Occipital lobe (tissue), 2 donors: Measurements from ENCODE around the gene CDHR1. TPM values are rescaled to one million over a fixed set of nuclear protein-coding genes. Genes with fewer than 3 reads are reported as not detected.

Source experiments
- DNase-seq: peaks from one replicate; lab custom pipeline; 2025; lab: John Stamatoyannopoulos, UW
- total RNA-seq: library from RNA; depleted of rRNA; stranded (reverse); fragments of >200 nt; gene quantifications from one replicate; pipeline ENCODE4 v1.2.3, GENCODE V29; 2014

The CDHR1 gene
- total RNA-seq, 1 donor from 2014 or later: 1.2 TPM

DNA sequence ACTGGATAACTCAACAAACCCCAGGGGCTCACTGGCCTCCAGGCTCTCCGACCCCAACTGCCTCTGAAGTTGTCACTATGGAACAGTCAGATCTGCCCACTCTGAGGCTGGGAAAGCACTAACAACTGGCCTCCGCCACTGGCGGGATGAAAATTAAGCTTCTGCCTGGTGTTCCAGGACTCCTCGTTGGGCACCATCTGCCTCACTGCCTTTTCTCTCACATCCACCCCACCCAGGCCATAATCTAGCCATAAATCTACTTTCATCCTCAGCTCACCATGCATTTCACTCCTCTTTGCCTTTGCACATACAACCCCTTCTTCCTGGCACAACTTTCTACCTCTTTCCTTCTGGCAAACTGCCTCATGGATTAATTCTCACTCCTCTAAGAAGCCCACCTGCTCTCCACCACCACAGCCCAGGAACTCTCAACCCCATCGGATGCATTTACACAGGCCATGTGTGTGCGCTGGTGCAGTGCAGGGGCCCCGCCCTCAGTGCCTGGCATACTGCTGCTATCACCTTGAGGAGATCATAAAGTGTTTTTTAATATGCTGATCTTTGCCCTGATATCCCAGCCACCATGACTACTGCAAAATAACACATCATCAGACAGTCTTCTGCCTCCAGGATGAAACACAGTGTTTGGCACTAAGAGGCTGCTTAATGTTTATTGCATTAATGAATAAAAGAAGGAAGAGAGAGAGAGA is 4.0 kb downstream of the CDHR1 start:
- no peak for DNase-seq

DNA sequence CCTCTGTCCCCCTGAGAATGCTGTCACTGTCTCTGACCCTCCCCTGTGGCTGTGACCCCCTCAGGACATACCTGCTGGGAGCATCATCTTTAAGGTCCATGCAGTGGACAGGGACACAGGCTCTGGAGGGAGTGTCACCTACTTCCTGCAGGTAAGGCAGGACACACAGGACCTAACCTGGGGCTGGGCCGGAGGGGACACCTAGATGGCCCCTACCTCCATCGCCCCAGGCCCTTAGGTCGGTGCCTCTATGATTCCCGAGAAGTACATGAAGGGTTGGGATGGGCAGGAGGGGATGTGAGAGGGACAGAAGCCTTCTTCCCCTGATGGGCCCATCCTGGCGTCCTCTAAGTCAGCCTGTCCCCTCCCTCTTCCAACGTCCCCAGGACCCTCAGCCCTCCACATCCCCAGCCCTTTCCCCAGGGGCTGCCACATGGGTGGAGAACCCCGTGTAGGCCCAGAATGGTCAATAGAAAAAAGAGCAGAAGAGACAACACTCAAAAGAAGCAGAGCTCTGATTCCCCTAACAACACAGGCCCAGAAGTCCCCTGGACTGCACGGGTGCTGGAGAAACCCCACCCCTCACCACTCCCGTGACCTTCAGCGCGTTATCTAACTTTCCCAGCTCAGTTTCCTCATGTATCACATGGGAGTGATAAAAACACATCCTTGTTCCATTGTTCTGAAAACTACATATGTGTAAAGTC is 6.4 kb downstream of the CDHR1 start:
- DNase-seq: no peak

DNA sequence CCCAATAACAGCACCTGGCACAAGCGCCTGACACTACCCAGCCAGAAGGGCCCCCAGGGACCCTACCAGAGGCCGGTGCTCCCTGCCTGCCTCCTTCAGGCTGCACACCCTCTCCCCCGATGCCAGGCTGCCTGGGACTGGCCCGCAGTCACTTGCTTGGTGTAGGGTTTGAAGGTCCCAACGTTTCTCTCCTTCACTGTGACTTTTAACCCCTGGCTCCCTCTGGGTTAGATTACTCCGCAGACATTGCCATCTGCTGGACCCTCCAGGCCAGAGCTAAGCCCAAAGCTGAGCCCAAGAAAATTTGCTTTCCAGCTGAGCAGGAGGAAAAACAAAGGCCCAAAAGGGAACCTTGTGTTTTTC is 6.9 kb downstream of the CDHR1 start:
- no peak for DNase-seq

DNA sequence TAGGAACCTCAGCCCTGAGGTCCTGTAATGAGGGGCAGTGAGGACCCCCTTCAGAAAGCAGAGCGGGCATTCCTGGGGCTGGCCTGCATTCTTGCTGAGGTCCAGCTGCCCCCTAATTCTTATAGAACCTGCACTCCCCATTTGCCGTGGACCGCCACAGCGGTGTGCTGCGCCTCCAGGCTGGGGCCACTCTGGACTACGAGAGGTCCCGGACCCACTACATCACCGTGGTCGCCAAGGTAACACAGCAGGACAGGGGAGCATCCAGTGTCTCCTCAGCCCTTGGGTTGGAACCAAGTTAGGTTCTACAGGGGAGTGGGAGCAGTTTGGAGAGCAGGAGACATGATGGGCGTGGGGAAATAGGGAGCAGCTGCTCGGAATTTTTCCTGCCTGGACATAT is 7.3 kb downstream of the CDHR1 start:
- DNase-seq: no peak

DNA sequence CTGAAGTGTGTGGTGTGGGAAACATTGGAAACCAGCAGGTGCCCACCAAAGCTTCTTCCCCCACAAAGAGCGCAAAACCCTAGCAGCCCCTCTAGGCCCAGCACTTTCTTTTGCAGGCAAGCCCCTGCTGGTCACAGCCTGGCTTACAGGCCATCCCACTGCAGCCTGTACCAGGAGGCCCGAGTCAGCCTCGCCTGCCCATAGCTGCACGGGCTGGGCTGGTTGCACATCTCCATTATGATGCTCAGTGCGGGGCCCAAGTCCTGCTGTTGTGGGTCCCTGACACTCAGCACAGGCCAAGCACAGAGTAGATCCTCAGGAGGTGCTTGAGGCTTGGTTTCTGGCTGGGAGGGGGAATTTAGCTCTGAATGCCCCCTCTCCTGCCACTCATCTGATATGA is 8.0 kb downstream of the CDHR1 start:
- no peak for DNase-seq

DNA sequence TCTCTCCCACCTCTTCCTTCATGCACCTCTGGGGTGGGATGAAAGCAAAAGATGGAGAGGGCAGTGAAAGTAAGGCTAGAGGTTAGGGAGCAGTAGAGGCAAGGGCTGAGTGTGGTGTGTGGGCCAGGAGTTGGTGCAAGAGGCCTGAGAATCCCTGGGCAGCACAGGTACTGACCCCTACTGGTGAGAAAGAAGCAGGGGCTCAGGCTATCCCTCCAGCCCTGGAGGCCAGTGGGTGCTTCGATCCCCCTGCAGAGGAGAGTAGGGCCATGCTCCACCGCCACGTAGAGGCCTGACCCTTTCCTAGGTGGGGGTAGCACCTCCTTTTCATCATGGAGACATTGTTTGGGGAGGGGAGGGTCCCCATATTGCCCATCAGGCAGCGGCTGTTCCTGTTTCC is 9.8 kb downstream of the CDHR1 start:
- no peak for DNase-seq

DNA sequence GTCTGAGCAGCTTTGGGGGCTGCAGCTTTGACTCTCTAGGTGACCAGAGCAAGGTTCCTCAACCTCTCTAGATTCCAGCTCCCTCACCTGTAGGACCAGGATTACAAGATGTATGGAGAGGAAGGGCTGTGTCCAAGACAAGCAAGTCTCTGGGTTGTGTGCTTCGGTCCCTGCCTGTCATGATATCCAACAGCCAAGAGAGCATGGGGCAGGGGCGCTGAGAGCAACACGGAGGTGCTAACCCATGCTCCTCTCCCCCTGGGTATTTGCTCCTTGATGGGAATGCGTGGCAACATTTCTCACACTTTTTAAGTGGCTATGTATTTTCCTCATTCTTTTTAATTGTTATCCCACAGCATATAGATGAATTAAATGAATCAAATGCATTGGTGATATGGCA is 10.3 kb downstream of the CDHR1 start:
- DNase-seq: no peak

DNA sequence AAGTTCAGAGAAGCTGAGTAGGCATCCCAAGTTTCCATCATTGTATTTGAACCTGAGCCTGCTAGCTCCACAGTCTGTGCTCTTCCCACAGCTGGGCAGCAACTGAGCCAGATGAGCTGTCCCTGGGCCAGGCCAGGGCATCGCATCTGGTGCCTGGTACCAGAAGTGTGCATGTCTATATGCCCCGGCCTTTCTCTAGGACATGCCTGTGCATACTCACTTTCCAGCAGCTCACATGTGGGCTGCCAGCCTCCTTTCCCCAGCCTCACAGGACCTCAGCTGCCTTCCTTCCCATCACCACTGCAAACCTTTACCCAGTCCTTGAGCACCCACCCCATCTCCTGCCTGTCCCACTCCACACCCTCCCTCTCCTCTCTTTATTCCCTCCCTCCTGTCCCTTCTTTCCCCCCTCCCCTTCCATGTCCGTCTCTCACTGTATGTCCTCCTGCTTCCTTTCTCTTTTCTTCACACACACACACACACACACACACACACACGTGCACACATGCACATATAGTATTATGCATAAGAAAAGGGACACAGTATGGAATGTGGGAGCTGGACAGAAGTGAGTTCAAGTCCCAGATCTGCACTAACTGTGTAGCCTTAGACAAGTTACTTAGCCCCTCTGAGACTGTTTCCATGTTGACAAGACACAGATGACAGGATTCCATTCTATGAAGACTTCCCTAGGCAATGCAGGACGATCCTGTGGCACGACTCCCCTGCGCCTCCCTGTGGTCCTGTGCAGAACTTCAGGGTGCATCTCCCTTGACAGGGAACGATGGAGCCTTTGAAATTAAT is 10.9 kb downstream of the CDHR1 start:
- peak; percentile 36 for DNase-seq

DNA sequence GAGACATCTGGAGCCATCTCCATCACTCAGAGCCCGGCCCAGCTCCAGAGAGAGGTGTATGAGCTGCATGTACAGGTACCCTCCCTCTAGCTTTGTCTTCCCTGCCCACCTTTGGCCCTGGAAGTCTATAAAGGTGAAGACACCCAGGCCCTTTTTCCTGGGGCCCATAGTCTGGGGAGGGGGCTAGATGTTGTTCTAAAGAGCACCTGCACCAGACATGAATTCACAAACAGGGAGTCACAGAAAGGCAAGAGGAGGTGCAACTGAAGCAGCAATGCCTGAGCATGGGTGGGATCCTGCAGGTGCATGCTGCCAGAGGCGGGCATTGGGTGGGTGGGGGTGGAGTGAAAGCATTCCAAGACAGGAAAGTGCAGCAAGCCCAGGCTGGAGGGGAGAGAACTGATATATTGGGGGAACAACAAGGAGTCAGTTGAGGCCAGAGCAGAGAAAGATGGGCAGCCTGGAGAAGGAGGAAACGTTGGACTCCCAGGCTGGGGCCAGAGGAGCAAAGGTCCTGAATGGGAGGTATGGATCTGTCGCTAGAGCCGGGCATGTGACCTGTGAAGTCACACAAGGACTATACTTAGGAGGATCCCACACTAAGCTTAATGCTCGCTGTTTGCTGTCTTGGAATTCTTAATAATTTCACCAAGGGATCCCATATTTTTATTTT is 11.7 kb downstream of the CDHR1 start:
- no peak for DNase-seq

DNA sequence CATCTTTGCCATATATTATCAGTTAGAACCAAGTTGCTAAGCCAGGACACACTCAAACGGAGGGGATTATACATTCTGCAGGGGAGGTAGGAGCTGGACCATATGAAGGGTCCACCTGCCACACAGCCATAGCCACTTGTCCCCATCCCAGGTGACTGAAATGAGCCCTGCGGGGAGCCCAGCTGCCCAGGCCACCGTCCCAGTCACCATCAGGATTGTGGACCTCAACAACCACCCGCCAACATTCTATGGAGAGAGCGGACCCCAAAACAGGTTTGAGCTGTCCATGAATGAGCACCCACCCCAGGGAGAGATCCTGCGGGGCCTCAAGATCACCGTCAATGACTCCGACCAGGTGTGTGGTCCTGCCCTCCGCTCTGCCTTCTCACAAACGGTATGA is 13.7 kb downstream of the CDHR1 start:
- DNase-seq: no peak

DNA sequence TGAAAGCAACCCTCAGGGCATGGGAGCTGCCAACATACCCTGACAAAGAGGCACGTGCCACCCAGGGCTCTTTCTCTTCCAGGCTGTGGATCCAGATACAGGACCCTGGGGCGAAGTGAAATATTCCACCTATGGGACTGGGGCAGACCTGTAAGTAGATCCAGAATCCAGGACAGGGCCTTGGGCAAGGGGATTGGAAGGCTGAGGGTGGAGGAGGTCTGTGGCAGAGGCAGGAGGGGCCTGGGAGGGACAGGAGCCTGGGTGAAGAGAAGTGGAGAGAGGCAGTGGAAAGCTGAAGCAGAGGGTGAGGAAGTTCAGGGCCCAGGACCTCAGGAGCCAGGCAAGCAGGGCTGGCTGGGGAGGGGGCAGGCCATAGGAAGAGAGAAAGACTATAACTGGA is 17.2 kb downstream of the CDHR1 start:
- DNase-seq: no peak

DNA sequence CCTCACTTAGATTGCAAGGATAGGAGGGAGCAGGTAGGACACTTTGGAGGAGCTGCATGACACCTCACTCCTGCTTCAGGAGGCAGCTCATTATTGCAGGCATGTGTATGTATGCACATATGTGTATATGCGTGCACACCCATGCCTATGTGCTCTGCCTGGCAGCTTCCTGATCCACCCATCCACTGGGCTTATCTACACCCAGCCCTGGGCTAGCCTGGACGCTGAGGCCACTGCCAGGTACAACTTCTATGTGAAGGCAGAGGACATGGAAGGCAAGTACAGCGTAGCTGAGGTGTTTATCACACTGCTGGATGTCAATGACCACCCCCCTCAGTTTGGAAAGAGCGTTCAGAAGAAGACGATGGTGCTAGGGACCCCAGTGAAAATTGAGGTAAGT is 17.7 kb downstream of the CDHR1 start:
- no peak for DNase-seq

DNA sequence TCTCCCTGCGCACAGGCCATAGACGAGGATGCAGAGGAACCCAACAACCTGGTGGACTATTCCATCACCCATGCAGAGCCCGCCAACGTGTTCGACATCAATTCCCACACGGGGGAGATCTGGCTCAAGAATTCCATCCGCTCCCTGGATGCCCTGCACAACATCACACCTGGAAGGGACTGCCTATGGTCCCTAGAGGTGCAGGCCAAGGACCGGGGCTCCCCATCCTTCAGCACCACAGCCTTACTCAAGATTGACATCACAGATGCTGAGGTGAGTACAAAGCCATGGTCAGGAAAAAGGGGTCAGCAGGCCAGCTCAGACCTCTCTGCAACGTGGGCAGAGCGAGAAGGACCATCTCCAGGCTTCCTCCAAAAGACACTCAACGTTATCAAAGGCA is 18.7 kb downstream of the CDHR1 start:
- no peak for DNase-seq

DNA sequence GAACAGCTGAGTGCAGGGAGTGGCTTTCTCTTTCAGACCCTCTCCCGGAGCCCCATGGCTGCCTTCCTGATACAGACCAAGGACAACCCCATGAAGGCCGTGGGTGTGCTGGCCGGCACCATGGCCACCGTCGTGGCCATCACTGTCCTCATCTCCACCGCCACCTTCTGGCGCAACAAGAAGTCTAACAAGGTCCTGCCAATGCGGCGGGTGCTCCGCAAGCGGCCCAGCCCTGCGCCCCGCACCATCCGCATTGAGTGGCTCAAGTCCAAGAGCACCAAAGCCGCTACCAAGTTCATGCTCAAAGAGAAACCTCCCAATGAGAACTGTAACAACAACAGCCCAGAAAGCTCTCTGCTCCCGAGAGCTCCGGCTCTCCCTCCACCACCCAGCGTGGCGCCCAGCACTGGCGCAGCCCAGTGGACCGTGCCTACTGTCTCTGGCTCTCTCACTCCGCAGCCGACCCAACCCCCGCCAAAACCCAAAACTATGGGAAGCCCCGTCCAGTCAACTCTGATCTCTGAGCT is 19.8 kb downstream of the CDHR1 start:
- no peak for DNase-seq

DNA sequence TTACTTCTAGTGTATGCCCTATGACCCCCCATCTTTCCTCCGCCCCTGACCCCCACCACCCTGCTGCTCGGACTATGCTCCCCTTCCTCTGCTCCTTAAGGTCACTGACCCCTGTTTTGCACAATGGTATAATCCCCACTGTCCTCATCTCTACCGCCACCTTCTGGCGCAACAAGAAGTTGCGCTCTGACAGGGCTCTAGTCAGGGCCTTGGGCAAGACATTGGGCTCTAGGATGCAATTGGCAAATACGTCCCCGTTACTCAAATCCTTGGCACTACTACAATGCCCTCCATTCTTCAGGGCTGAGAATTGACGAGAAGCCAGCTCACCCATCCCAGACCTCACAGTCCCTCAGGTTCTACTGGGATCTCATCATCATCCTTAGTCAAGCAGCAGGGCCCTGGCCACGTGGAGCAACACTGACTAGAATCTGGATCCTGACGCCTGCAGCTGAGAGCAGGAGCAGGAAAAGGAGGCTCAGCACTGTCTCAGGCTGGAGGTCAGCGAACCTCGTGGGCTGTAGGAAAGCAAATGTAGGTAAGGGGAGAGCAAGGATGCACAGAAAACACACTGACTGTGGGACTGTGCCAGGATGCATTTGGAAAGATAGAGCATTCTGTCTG is 20.4 kb downstream of the CDHR1 start:
- DNase-seq: no peak

DNA sequence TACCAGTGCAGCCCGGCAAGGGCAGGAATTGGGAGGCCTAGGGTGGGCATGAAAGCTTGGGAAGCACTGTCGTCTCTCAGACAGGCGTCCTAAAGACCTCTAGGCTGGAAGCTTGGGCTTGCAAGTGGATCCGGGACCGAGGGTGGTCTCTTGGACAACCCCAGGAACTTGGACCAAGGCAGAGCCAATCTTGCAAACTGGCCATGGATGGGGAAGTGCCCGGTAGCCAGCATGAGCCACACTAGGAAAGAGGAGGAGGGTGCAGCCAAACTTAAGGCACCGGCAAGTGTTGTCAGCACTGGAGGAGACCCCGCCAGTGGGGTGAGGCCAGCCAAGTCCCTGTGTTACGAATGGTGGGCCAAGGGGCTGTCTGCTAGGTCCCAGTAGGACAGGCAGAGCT is 22.5 kb downstream of the CDHR1 start:
- DNase-seq: no peak

DNA sequence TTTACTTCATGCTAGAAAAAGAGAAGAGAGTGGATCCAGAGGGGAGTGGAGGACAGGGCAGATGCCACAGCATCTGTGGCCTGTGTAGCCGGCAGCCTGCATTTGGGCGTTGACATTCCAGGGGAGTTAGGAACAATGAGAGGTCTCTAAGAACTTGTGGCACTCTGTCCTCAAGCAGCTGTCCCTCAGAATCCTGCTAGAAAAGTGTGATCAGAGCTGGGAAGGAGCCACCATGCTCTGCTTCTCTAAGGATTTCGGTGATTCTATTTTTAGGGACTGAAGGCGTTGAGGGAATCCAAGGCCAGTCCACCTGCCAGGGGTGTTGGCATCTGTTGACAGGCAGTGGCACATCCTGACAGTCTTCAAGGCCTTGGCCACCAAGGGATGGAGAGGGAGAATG is 23.4 kb downstream of the CDHR1 start:
- DNase-seq: no peak

DNA sequence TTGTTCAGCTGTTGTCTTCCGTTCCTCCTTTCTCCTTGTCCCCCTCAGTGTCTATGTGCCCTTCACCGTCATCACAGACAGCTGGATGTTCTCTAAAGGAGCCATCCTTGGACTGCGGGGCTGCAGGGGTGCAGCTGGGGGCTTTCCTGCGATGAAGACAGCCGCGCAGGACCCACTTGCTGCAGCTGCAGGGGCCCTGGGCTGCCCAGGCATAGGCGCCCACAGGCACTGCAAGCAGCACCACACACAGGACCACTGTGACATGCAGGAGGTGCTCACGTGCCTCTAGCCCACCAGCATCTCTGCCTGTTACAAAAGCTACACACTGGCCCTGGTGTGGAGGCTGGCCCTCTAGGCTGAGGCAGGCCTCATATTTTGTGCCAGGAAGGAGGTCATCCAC is 27.6 kb downstream of the CDHR1 start:
- DNase-seq: no peak

DNA sequence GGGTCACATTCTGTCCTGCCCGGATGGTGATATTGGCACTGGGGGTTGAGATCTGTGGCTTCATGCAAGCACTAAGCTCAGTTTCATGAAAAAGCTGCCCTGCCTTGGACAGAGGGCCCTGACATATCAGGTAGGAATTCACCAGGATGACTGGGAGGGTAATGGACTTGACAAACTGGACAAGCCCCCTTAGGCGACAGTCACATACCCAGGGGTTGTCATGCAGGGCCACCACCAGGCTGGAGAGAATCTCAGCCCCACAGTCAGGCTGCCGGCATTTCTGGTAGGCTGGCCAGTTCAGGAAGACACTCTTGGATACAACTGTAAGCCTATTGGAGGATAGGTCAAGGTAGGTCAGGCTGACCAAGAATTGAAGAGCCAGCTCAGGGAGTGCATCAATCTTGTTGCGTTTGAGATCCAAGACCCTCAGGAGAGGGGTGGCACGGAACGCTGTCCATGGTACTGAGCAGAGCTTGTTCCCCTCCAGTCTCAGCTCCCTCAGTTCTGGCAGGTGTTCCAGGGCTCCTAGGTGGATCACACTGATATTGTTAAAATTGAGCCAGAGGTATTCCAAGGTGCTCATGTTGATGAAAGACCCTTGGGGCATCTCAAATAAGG is 30.2 kb downstream of the CDHR1 start:
- DNase-seq: no peak

DNA sequence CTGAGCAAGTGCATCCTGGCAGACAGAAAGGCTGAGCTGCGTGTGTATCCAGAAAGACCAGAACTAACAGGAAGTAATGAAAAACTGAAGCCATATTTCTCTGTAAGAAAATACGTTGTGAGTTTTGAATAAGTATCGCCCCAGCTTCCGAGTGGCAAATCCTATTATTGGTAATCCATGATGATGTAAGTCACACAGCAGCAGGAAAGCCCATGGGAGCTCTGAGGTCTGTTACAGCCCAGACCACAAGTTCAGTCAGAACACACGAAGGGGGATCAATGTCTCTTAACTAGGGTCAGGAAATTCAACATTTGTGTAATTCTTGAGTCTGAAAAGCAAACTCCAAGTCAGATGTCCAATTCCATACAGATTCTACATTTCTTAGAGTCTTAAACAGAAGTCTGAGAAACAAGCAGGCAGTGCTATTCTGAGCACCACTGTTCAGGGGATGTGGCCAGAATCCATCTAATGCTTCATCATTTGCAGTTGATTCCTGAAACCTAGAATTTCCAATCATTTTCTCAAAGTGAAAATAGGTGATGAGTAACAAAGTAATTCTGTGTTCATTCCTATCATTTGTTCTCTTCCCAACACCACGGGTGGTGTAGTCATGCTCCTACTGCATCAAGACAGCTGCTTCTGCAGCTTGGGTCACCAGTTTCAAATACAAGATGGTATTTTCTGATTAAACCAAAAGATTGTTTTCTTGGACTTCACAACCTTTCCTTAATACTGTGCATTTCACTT is 31.3 kb downstream of the CDHR1 start, which contains the start of gene LRIT2:
LRIT2 (minus strand) TSS at position 118 of the 747 bp plus-strand sequence; CDS start at position 94, 24 bp downstream.
- DNase-seq: no peak
